Hepatocyte (in vitro differentiated cells): ENCODE data around the gene TBC1D20. TPM values are rescaled to one million over a fixed set of nuclear protein-coding genes. Genes with fewer than 3 reads are reported as not detected.

Experiments
- DNase-seq: peaks from one replicate; pipeline ENCODE4 v3.0.0-alpha.2; 2016; ENCODE audit warnings: low spot score
- H2AFZ ChIP-seq: fragments of 200-600 bp; sonication (generic); 2 replicates; pipeline ENCODE4 v1.6.0; 2016; ENCODE audit warnings: antibody characterized with exemption, mild to moderate bottlenecking
- H3K27ac ChIP-seq: fragments of 200-600 bp; sonication (generic); 2 replicates; pipeline ENCODE4 v1.5.1; 2016; ENCODE audit warnings: mild to moderate bottlenecking
- H3K27me3 ChIP-seq: fragments of 200-600 bp; sonication (generic); 2 replicates; pipeline ENCODE4 v1.6.1; 2016
- H3K36me3 ChIP-seq: fragments of 200-600 bp; sonication (generic); replicated peaks from 2 replicates; pipeline ENCODE4 v1.5.1; 2016; ENCODE audit warnings: low read depth; ENCODE audit not compliant: insufficient read depth
- H3K4me1 ChIP-seq: fragments of 200-600 bp; sonication (generic); 2 replicates; pipeline ENCODE4 v1.5.1; 2016; ENCODE audit warnings: mild to moderate bottlenecking, moderate library complexity; ENCODE audit not compliant: insufficient read depth
- H3K4me2 ChIP-seq: fragments of 200-600 bp; sonication (generic); 2 replicates; pipeline ENCODE4 v1.6.0; 2016
- H3K4me3 ChIP-seq: fragments of 200-600 bp; sonication (generic); 2 replicates; pipeline ENCODE4 v1.5.1; 2016; ENCODE audit warnings: mild to moderate bottlenecking
- H3K79me2 ChIP-seq: fragments of 200-600 bp; sonication (generic); 2 replicates; pipeline ENCODE4 v1.6.0; 2017; ENCODE audit warnings: mild to moderate bottlenecking
- H3K9me2 ChIP-seq: fragments of 200-600 bp; sonication (generic); replicated peaks from 2 replicates; pipeline ENCODE4 v1.6.0; 2017; ENCODE audit warnings: mild to moderate bottlenecking; ENCODE audit not compliant: insufficient read depth
- H3K9me3 ChIP-seq: fragments of 200-600 bp; sonication (generic); 2 replicates; pipeline ENCODE4 v1.5.1; 2016; ENCODE audit warnings: low read depth, mild to moderate bottlenecking
- H4K20me1 ChIP-seq: fragments of 200-600 bp; sonication (generic); 2 replicates; pipeline ENCODE4 v1.6.0; 2016; ENCODE audit warnings: mild to moderate bottlenecking; ENCODE audit not compliant: insufficient read depth, poor library complexity, severe bottlenecking
- CTCF ChIP-seq: fragments of 200-600 bp; sonication (generic); IDR thresholded peaks from 2 replicates; pipeline ENCODE4 v1.5.1; 2016; ENCODE audit warnings: antibody characterized with exemption, mild to moderate bottlenecking; ENCODE audit not compliant: poor library complexity
- EZH2 ChIP-seq: fragments of 200-600 bp; sonication (generic); IDR thresholded peaks from 2 replicates; pipeline ENCODE4 v1.6.1; 2016; ENCODE audit warnings: antibody characterized with exemption, mild to moderate bottlenecking, borderline replicate concordance
- EZH2phosphoT487 ChIP-seq: fragments of 200-600 bp; sonication (generic); IDR thresholded peaks from one replicate; pipeline ENCODE4 v1.6.1; 2018; ENCODE audit warnings: antibody characterized with exemption, mild to moderate bottlenecking, low read depth, moderate library complexity; ENCODE audit not compliant: unreplicated experiment, severe bottlenecking
- WGBS: methylation state at CpG from one replicate; pipeline ENCODE4 v1.1.6; 2016; ENCODE audit warnings: low lambda C conversion rate; ENCODE audit errors: missing lambda C conversion rate; 5-methylcytosine and 5-hydroxymethylcytosine counted together
- polyA plus RNA-seq: library from polyadenylated mRNA; unstranded; fragments of >200 nt; fragmentation: Nextera tagmentation; extraction: Ambion mirVana; gene quantifications from 2 replicates; pipeline ENCODE4 v1.2.1, GENCODE V29; 2016
- total RNA-seq: library from RNA; depleted of rRNA; stranded (reverse); fragments of >200 nt; gene quantifications from 2 replicates; pipeline ENCODE4 v1.2.3, GENCODE V29; 2014

Gene TBC1D20
- total and polyA plus RNA-seq, 2 experiments from 2014 or later, result 32.8 to 35.8 TPM

GRCh38 chr20:461254-462198, 807 bp downstream of the TBC1D20 start:
- H3K4me1 ChIP-seq, result peaks cover 16% of the 10 kb centered on the region
- 18% methylated on average over 48 of the region's 60 CpGs for WGBS
- H3K27ac ChIP-seq, result peak overlapping the region; percentile 95
- H2AFZ ChIP-seq, result peak overlapping the region; percentile 51
- peak overlapping the region; percentile 92 for H3K4me3 ChIP-seq
- H4K20me1 ChIP-seq, result peaks cover 51% of the 10 kb centered on the region
- H3K9me3 ChIP-seq, result no peaks in the 10 kb centered on the region
- H3K4me2 ChIP-seq, result peak overlapping the region; percentile 93
- peaks cover 52% of the 10 kb centered on the region for H3K79me2 ChIP-seq
- no peaks in the 10 kb centered on the region for H3K36me3 ChIP-seq
- no peaks in the 10 kb centered on the region for H3K27me3 ChIP-seq
- H3K9me2 ChIP-seq, result no peaks in the 10 kb centered on the region
- DNase-seq, result peak; percentile 75
- TF ChIP-seq EZH2 (no peak), CTCF (no peak), EZH2phosphoT487 (no peak)

- Histone ChIP-seq H3K36me3 (no peaks in the 10 kb centered on the region), H3K4me3 (peak overlapping the region; percentile 92), H3K4me1 (peaks cover 16% of the 10 kb centered on the region), H4K20me1 (peaks cover 59% of the 10 kb centered on the region), H3K27ac (no peak overlapping the region), H3K9me2 (no peaks in the 10 kb centered on the region), H2AFZ (no peak overlapping the region), H3K9me3 (no peaks in the 10 kb centered on the region), H3K4me2 (peak overlapping the region; percentile 93), H3K79me2 (peaks cover 61% of the 10 kb centered on the region), H3K27me3 (no peaks in the 10 kb centered on the region)
- DNase-seq, result no peak
- TF ChIP-seq CTCF (no peak), EZH2 (no peak), EZH2phosphoT487 (no peak)
- 82% methylated on average over 2 of the region's 2 CpGs for WGBS
Observed at GRCh38 chr20:460707-461106, 1.6 kb downstream of the TBC1D20 start.

- Histone ChIP-seq H3K4me2 (peak overlapping the region; percentile 93), H3K27me3 (no peaks in the 10 kb centered on the region), H3K27ac (no peak overlapping the region), H3K4me1 (peaks cover 16% of the 10 kb centered on the region), H3K9me2 (no peaks in the 10 kb centered on the region), H2AFZ (no peak overlapping the region), H3K4me3 (no peak overlapping the region), H3K79me2 (peaks cover 66% of the 10 kb centered on the region), H3K9me3 (no peaks in the 10 kb centered on the region), H4K20me1 (peaks cover 64% of the 10 kb centered on the region), H3K36me3 (no peaks in the 10 kb centered on the region)
- TF ChIP-seq CTCF (no peak), EZH2phosphoT487 (no peak), EZH2 (no peak)
- 34% methylated on average over 3 of the region's 3 CpGs for WGBS
- no peak for DNase-seq
Observed at GRCh38 chr20:460180-460579, 2.2 kb downstream of the TBC1D20 start.
